HG02852 (cell line): ENCODE measurements around the gene PHOX2A.
"Not testable (repeated sequence)": the region's sequence is repeated elsewhere in the genome, so short reads cannot be mapped to it uniquely, and the experiment has no call there.

ENCODE experiments used
- ATAC-seq: cut with Tn5 transposase; IDR thresholded peaks from one replicate; pipeline ENCODE4 v1.9.1; 2021; ENCODE audit warnings: mild to moderate bottlenecking, moderate library complexity; ENCODE audit not compliant: unreplicated experiment

The PHOX2A gene

DNA sequence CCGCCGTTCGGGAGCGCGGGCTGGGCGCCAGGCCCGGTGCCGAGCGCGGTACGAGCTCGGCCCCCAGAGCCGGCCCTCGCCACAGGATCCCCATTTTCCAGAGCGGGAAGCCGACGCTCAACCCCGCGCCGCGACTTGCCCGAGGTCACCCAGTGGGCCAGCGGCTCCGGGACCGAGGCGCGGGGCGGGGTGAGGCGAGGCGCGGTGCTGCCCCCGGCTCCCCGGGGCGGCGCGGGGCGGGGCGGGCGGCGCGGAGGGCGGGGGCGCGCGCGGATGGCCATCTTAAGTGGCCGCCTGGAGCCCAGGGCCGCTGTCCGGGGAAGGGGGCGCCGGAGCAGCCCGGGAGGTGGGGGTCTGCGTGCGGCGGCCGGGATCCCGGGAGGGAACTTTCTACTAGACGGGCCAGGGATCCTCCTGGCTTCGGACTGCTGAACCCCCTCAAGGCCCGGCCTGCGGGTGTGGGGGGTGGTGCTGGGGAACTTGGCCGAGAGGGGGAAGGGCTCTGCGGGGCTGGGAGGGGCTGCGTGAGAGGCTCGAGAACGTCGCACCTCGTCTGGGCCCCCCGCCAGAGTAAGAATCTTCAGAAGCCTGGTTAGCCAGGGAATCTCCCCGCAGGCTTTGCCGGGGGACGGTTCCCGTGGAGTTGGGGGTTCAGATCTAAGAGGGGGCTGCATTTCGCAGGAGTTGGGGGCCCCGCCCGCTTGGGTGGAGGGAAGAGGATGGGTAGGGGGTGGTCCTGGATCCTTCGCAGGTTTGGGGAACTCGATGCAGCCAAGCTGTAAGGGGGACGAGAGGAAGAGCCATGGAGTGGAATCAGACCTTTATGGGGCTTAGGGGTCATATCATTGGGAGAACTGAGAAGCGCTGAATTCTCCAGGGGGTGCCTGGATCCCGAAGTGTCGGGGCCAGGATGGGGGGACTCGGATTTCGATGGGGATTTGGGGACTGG is 20.1 kb downstream of the PHOX2A start:
- peak; percentile 46 for ATAC-seq

DNA sequence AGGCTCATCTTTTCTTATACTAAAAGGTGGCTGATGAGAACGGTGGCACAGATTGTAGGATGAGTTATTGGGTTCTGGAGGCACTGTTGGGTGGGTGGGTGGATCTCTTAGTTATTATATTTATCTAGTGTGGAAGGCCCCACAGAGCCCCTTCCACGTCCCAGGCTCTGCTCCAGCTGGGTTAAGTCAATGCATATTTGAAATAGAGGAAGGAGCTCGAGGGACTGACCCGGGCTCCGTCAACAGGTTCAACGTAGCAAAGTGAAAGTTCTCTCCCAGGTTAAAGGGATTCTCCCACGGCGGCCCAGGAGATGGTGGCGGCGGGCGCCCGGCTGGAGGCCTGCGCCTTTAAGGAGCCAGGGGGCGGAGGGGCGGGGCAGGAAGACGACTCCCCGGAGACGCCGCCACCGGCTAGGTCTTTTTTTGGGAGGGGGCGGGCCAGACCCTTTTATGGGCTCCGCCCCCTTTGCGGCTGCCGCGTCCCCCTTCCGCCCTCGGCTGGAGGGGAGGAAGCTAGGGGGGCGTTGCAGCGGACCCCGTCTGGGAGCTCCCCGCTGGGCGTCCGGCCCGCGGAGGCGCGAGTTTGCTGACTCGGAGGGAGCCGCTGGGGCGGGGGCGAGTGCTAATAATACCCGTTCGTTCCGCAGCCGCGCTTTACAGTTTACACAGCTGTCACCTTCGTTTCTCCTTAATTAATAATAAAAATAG is 20.9 kb downstream of the PHOX2A start:
- peak; percentile 66 for ATAC-seq

DNA sequence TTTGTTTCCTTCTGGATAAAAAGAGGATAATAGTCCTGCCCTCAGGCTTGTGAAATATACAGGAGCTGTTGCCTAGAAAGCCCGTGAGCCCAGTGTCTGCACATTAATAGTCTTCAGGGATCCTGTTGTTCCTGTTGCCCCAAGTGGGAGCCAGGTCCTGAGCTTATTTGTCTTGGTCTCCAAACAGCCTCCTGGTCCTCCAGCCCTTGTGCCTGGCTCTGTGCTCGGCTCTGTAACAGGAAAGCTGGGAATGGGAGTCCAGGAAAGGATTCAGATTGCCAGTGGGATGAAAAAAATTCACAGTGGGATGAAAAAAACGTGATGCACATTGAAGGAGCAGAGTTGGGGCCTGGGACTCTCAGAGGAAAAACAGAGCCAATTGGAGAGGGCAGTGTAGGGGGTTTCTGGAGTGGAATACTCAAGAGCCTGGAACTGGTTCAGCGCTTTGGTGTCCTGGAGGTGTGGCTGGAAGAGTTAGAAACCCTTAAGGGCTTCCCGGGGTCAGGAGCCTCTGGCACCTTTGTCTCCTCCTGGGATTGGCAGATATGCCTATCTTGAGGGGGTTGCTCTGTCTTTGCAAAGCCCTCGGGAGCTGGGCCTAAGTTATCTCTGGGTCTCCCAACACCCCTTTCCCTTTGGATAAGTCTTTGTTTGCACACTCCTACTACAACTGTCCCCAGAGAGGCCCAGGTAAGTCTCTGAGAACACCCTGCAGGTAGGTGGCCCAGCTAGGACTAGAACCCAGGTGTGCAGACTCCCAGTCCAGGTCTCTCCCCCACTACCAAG is 21.7 kb downstream of the PHOX2A start:
- ATAC-seq, result no peak

GRCh38 chr11:72221386-72222075 is 22.4 kb downstream of the PHOX2A start:
- no peak for ATAC-seq

- ATAC-seq, result no peak
These were observed 23.1 kb downstream of the PHOX2A start for GRCh38 chr11:72220696-72221363.

GRCh38 chr11:72218251-72218745 is 25.7 kb downstream of the PHOX2A start:
- ATAC-seq, result no peak

GRCh38 chr11:72217841-72218240 is 26.1 kb downstream of the PHOX2A start:
- no peak for ATAC-seq

DNA sequence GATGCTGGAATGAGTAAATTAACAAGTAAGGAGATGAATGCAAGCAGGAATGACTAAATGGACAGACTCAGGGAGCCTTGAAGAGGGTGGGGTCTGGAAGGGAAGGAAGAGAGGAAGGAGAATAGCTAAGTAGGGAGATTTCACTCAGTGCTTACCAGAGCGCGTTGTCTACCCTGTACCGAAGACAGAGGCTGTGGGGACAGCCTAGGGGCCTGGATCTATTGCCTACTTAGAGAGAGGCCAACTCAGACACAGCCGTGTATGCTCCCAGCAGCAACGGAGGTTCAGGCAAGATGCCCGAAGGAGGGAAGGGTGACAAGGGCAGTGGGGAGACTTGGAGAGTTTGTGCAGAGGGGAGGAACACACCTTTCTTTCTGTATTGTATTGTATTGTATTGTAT is 27.3 kb downstream of the PHOX2A start, which contains the start of gene FOLR2:
Gene FOLR2, plus strand, starts transcription at position 157 of the 400 bp plus-strand sequence. CDS start 1,791 bp downstream, outside the sequence.
- no peak for ATAC-seq

DNA sequence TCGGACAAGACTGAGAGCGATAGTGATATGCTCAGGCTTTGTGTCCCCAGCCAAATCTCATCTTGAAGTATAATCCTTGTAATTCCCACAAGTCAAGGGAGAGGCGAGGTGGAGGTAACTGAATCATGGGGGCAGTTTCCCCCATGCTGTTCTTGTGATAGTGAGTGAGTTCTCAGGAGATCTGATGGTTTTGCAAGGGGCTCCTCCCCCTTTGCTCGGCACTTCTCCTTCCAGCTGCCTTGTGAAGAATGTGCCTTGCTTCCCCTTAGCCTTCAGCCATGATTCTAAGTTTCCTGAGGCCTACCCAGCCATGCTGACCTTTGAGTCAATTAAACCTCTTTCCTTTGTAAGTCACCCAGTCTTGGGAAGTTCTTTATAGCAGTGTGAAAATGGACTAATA is 34.9 kb downstream of the PHOX2A start:
- no peak for ATAC-seq

DNA sequence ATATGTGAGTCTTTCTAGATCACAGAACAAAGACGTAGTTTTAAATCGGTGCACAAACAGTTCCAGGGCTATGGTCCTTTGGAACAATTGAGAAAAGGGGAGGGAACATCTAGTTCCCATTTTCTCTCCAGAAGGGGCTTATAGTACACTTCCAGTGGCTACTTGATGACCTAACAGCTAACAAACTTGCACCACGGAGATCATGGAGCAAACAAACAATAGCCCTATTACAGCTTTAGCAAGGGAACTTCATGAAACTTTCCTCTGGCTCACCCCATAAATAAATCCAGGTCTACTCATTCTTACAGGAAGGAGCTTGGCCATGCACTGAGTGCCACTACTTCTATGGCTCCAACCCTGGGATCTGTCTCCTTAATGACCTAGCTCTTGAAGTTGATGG is 35.7 kb downstream of the PHOX2A start:
- ATAC-seq, result no peak

- ATAC-seq, result not testable (repeated sequence)
These were observed 37.2 kb downstream of the PHOX2A start for GRCh38 chr11:72206794-72207193.

- ATAC-seq, result no peak
These were observed 39.1 kb downstream of the PHOX2A start for GRCh38 chr11:72204886-72205285.

GRCh38 chr11:72203163-72203562 is 40.8 kb downstream of the PHOX2A start:
- ATAC-seq, result no peak

DNA sequence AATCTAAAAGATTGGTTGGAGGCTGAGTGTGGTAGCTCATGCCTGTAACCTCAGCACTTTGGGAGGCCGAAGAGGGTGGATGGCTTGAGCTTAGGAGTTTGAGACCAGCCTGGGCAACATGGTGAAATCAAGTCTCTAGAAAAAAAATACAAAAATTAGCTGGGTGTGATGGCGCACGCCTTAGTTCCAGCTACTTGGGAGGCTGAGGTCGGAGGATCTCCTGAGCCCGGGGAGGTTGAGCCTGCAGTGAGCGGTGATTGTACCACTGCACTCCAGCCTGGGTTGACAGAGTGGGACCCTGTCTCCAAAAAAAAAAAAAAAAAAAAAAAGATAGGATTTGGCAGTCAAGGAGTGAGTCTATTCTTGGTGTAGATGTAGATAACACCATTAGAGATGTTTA is 41.4 kb downstream of the PHOX2A start:
- no peak for ATAC-seq

- ATAC-seq, result not testable (repeated sequence)
These were observed 42.5 kb downstream of the PHOX2A start for GRCh38 chr11:72201445-72201844.

GRCh38 chr11:72195518-72196270 is 48.3 kb downstream of the PHOX2A start:
- ATAC-seq, result no peak

GRCh38 chr11:72191961-72192381 is 52.0 kb downstream of the PHOX2A start, which contains the start of gene FOLR1:
TSS of gene FOLR1 (plus strand) at chr11:72192140. CDS start at chr11:72192174, 34 bp downstream.
- ATAC-seq, result no peak

DNA sequence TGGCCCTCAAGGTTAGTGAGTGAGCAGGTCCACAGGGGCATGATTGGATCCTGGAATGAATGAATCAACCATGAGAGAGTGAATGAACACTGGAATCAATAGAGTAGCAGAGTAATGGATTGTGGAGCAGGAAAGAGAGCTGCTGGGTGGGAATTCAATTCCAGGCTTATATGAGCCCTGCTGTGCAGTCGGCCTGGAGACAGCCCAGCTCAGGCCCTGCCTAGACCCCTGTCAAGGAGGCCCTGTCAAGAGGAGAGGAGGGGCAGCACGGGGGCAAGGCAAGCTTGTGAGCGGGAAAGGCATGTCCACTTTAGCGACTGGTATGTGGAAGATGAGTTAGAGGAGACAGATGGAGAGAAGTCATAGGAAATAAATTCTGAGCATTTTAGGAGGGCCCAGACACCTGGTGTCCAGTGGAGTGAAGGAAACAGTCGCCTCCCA is 53.3 kb downstream of the PHOX2A start:
- ATAC-seq, result no peak
